ENCODE results near the gene CELA3B.
"Not testable (repeated sequence)": the region's sequence is repeated elsewhere in the genome, so short reads cannot be mapped to it uniquely, and the experiment has no call there.

Gene CELA3B

DNA sequence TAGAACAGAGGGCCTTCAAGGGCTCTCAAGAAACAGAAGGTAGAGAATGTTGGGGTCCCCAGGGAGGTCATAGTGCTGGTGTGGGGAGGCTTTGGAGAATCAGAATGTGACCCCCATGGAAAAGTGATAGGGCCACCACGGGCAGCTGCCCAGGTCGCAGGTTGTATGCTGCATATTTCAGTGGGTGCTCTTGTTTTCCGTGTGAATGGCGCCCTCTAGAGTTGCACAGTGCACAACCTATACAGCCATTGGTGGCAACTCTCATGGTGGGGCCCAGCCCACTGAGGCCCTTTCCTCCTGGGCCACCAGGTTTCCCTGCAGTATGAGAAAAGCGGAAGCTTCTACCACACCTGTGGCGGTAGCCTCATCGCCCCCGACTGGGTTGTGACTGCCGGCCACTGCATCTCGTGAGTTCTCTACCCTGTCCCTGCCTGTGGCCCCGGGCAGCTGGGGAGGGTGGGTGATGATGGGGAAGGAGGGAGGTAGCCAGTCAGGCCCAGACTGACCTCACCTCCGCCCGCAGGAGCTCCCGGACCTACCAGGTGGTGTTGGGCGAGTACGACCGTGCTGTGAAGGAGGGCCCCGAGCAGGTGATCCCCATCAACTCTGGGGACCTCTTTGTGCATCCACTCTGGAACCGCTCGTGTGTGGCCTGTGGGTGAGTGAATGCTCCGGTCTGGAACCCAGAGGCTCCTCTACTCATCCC lies 3.8 kb downstream of the CELA3B start:
- peak; percentile 58 for DNase-seq

DNA sequence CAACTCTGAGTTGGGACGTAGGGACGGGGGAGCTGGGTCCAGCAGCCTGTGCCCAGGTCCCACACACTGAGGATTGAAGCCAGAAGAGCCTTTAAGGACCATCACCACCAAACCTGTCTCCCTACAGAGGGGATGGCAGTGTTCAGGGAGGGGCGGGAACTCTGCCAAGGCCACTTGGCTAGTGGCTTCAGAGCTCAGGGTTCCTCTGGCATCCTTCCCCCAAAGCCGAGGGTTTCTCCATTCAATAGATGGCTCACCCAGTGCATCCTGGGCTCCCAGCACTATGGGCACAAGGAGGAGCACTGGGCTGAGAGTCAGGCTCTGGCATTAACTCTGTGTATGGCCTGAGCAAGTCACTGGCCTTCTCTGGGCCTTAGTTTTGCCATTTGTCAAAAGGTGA lies 4.4 kb downstream of the CELA3B start:
- not testable (repeated sequence) for DNase-seq

DNA sequence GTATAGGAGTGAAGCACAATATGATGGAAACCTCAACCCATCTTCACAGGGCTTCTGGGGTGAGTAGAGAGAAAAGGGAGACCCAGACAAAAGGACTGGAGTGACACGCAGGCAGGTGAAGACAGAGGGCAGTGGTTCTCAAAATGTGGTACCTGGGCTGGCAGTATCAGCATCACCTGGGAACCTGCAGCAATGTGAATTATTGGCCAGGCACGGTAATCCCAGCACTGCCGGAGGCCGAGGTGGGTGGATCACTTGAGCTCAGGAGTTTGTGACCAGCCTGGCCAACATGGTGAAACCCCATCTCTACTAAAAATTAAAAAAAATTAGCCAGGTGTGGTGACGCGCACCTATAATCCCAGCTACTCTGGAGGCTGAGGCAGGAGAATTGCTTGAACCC lies 5.3 kb downstream of the CELA3B start:
- not testable (repeated sequence) for DNase-seq

DNA sequence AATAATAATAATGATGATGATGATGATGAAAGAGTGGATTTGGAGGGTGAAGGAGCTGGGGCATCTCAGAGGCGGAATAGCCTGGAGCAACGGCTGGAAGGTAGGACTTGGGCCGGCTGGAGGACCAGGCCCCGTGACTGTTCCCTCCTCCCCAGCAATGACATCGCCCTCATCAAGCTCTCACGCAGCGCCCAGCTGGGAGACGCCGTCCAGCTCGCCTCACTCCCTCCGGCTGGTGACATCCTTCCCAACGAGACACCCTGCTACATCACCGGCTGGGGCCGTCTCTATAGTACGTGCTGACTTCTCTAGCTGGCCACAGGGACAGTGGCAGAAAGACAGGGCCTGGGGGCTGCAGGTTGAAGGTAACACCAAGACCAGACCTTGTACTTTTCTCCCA lies 6.7 kb downstream of the CELA3B start:
- DNase-seq = not testable (repeated sequence)

DNA sequence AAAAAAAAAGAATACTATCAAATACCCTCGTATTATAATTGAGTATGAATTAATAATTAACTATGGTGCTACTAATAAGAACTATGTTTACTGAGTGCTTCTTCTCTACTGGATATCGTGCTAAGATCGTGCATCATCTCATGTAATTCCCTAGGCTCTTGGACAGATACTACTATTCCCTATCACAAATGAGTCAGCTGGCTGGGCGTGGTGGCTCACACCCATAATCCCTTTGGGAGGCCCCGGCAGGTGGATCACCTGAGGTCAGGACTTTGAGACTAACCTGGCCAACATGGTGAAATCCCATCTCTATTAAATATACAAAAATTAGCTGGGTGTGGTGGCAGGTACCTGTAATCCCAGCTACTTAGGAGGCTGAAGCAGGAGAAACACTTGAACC lies 9.1 kb downstream of the CELA3B start:
- not testable (repeated sequence) for DNase-seq

DNA sequence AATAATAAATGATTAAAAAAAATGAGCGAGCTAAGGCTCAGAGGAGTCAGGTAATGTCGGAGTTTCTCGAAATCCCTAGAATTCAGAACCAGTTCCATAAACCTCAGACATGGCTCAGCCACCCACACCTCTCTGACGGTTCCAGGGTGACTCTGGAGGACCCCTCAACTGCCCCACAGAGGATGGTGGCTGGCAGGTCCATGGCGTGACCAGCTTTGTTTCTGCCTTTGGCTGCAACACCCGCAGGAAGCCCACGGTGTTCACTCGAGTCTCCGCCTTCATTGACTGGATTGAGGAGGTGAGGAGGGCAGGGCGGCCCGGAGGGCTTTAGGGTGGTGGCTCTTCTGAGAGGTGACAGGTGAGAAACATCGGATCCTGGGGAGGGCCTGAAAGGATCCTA lies 9.6 kb downstream of the CELA3B start:
- DNase-seq = not testable (repeated sequence)

DNA sequence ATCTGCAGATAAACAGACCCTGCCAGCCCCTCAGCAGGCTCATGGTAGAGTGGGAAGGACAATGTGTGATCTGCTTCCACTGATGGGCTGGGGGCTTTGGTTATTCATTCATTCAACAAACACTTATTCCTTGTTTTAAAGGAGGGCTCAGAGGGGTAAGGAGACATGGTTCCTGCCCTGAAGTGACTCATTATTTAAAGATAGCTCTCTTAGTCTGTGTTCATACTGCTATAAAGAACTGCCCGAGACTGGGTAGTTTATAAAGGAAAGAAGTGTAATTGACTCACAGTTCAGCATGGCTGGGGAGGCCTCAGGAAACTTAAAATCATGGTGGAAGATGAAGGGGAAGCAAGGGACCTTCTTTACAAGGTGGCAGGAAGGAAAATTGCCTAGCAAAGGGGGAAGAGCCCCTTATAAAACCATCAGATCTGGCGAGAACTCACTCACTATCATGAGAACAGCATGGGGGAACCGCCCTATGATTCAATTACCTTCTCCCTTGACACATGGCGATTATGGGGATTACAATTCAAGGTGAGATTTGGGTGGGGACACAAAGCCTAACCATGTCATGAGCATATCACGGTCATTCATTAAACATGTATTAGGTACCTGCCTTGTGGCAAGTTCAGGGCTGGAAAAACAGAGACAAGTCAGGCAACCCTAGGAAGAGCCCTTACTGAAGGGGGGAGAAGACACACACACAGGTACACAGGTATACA lies 13.0 kb downstream of the CELA3B start:
- DNase-seq = not testable (repeated sequence)

DNA sequence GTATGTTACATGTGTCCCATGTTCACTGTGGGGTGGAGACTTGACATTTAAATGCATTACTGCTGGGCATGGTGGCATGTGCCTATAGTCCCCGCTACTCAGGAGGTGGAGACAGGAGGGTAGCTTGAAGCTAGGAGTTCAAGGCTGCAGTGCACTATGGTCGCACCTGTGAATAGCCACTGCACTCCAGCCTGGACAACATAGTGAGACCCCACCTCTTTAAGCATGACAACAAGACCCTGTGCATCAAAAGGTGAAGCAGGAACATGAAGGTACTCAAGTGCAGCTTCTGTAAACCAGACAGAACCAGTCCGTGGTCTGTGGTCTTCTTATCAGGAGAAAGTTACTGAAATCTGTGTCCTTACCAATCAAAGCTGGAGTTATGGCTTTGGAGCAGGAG lies 15.4 kb downstream of the CELA3B start:
- not testable (repeated sequence) for DNase-seq

DNA sequence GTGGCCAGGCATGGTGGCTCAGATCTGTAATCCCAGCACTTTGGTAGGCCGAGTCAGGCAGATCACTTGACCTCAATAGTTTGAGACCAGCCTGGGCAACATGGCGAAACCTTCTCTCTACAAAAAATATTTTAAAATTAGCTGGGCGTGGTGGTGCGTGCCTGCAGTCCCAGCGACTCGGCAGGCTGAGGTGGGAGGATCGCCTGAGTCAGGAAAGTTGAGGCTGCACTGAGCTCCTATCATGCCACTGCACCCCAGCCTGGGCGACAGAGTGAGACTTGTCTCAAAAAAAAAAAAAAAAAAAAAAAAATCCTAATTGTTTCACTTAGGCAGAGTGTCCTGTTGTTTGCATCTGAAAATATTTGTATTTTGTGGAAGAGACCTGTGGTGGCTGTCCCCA lies 17.9 kb downstream of the CELA3B start:
- not testable (repeated sequence) for DNase-seq

DNA sequence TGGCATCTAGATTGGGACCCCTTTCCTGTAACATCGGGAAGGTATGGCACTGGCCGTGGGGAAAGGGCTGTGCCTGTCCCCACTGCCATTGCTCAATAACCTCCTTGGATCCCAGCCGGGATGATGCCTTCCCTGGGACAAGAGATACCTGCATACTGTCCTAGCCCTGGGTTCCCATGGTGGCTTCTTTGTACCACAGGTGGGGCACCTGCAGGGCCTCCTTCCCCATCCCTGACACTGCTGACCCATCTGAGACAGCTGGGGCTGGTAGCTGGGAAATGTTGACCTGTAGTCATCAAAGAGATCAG lies 19.8 kb downstream of the CELA3B start:
- DNase-seq = not testable (repeated sequence)

DNA sequence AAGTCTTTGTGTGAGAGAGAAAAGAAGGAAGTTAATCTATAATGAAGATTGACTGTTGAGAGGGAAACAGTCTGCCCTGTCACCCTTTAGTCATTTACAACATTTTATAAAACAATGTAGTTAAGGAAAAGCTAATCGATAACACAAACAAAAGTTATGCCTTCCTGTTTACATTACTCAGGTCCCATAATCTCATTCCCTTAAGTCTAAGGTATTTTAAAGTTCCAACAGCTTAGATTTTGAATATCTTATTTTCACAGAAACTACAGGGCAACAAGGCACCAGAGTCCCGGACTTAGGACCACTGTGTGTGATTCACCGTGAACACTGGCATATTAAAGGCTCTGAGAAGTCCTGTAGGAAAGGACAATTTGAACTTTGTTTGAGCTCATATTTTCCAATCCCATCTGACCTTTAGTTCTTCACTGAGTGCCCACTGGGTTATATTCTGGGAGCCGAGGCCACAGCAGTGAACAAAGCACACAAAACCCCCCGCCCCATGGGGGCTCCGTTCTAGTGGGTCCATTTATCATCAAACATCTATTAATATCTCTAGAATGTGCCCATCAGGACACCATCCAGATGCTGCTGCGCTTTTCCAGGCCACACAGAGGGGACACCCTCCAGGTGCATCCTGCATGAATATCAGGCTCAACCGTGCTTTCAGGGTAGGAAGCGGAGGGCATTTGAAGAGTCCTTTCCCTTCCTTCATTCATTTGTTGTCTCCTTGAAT lies 21.2 kb downstream of the CELA3B start:
- not testable (repeated sequence) for DNase-seq

DNA sequence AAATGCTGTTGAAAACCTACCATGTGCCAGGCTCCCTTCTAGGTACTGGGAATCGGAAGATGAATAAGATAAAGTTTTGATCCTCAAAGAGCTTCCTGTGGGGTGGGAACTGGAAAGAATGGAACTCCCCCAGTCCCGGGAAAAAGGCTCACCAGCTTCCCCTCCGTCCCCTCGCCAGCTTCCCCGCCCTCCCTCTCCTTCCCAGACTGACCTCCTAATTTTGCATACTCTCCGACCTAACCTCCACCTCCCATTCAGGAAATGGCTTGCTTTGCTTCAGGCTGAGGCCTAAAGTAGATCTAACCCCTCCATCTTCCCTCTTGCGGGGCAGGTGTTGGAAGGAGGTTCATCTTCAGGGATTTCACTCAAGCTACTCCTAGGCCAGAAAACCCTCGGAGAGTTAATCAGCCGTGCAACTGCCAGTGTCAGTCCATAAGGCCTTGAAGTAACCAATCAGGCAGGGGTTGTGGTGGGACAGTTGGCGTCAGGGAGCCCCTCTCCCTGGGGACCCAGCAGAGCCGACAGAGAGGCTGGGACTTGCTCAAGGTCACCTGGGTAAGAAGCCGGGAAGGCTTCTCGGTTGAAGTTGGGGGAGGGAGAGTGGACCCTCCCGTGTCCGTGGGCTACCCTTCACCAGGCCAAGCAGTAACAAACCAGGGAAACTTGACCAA lies 21.9 kb downstream of the CELA3B start:
- DNase-seq = not testable (repeated sequence)

DNA sequence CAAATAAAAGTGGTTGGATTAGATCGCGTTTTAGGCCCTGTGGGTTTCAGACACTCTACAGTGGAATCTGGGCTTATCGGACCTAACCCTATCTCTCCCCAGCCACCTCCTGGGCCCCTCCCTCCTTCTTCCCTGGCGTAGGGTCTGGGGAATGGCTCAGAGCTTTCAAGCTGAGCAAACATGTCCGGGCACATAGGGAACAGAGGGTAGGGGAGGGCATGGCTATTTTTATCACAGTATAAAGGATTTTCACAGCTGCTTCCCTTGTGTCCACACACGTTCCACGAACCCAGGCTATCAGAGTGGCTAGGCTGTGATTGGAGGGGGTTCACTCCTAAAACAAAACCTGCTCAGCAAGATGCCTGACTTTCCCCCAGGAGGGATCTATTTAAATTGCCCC lies 22.8 kb downstream of the CELA3B start:
- DNase-seq = not testable (repeated sequence)

DNA sequence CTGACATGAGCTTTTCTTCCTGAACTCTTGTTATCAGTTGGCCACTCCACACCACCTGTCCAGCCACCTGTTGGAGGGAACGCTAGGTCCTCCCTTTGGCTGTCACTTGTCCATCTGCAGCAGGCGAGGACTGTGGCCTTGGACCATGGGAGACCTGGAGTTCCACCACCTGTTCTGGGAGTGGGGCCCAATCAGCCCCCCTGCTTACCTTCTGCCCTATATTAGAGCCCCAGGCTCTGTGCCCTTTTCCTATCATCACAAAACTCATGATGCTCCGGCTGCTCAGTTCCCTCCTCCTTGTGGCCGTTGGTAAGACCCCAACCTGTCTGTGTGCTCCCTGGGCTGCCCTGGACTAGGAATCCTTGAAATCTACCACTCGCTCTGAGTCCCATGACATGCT lies 24.6 kb downstream of the CELA3B start, which contains the start of gene CELA3A:
Gene CELA3A, plus strand, starts transcription at position 249 of the 400 bp plus-strand sequence. Its CDS starts 18 bp downstream, at position 267.
- no peak for DNase-seq

DNA sequence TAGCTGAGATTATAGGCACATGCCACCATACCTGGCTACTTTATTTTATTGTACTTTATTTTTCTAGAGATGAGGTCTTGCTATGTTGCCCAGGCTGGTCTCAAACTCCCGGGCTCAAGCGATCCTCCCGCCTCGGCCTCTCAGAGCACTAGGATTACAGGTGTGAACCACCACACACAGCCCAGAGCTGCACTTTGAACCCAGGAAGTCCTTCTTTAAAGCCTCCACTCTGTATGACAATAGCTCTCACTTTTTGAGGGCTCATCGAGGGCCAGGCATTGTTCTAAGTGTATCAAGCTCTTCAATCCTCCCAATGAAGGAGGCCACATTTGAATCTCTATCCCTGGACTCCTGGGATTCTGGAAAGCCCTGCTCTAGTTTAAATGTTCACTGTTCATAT lies 25.6 kb downstream of the CELA3B start:
- not testable (repeated sequence) for DNase-seq

DNA sequence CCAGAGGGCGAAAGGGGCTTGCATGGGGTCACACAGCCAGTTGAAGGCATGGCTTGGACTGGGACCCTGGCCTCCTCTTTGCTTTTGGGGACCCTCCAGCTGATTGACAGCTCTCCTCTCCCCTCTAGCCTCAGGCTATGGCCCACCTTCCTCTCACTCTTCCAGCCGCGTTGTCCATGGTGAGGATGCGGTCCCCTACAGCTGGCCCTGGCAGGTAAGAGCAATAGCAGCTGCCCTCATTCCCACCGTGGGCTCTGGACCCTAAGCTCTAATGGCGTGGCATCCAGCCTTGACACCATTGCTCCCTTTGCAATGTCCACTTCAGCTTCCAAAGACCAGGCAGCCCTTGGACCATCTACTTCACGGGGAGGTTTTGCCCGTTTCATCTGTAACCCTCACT lies 26.1 kb downstream of the CELA3B start:
- DNase-seq = not testable (repeated sequence)

DNA sequence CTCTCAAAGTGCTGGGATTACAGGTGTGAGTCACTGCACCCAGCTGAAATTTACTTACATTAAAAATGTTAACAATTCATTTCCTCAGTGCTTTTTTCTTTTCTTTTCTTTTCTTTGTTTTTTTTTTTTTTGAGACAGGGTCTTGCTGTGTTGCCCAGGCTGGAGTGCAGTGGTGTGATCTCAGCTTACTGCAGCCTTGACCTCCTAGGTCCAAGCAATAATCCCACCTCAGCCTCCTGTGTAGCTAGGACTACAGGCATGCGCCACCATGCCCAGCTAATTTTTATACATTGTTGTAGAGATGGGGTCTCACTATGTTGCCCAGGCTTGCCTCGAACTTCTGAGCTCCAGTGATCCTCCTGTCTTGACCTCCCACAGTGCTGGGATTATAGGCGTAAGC lies 27.1 kb downstream of the CELA3B start:
- not testable (repeated sequence) for DNase-seq

DNA sequence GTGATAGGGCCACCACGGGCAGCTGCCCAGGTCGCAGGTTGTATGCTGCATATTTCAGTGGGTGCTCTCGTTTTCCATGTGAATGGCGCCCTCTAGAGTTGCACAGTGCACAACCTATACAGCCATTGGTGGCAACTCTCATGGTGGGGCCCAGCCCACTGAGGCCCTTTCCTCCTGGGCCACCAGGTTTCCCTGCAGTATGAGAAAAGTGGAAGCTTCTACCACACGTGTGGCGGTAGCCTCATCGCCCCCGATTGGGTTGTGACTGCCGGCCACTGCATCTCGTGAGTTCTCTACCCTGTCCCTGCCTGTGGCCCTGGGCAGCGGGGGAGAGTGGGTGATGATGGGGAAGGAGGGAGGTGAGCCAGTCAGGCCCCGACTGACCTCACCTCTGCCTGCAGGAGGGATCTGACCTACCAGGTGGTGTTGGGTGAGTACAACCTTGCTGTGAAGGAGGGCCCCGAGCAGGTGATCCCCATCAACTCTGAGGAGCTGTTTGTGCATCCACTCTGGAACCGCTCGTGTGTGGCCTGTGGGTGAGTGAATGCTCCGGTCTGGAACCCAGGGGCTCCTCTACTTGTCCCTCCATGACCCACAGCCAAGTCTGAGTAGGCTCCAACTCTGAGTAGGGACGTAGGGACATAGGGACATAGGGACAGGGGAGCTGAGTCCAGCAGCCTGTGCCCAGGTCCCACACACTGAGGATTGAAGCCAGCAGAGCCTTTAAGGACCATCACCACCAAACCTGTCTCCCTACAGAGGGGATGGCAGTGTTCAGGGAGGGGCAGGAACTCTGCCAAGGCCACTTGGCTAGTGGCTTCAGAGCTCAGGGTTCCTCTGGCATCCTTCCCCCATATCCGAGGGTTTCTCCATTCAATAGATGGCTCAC lies 28.7 kb downstream of the CELA3B start:
- peak; percentile 63 for DNase-seq

DNA sequence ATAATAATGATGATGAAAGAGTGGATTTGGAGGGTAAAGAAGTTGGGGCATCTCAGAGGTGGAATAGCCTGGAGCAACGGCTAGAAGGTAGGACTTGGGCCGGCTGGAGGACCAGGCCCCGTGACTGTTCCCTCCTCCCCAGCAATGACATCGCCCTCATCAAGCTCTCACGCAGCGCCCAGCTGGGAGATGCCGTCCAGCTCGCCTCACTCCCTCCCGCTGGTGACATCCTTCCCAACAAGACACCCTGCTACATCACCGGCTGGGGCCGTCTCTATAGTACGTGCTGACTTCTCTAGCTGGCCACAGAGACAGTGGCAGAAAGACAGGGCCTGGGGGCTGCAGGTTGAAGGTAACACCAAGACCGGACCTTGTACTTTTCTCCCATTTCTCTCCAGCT lies 29.9 kb downstream of the CELA3B start:
- not testable (repeated sequence) for DNase-seq

DNA sequence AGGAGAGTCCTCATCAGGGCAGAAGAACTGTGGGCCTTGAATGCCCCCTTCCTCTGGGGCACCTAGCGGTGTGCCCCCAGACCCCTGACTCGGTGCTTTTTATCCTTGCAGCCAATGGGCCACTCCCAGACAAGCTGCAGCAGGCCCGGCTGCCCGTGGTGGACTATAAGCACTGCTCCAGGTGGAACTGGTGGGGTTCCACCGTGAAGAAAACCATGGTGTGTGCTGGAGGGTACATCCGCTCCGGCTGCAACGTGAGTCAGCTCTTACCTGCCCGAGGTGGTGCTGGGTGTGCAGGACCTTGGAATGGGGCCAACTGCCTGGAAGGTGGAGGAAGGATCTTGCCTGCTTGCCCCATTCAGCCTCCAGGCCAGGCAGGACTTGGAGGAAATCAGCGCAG lies 30.4 kb downstream of the CELA3B start:
- DNase-seq = not testable (repeated sequence)

DNA sequence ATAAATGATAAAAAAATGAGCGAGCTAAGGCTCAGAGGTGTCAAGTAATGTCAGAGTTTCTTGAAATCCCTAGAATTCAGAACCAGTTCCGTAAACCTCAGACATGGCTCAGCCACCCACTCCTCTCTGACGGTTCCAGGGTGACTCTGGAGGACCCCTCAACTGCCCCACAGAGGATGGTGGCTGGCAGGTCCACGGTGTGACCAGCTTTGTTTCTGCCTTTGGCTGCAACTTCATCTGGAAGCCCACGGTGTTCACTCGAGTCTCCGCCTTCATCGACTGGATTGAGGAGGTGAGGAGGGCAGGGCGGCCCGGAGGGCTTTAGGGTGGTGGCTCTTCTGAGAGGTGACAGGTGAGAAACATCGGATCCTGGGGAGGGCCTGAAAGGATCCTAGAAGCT lies 32.7 kb downstream of the CELA3B start:
- not testable (repeated sequence) for DNase-seq

DNA sequence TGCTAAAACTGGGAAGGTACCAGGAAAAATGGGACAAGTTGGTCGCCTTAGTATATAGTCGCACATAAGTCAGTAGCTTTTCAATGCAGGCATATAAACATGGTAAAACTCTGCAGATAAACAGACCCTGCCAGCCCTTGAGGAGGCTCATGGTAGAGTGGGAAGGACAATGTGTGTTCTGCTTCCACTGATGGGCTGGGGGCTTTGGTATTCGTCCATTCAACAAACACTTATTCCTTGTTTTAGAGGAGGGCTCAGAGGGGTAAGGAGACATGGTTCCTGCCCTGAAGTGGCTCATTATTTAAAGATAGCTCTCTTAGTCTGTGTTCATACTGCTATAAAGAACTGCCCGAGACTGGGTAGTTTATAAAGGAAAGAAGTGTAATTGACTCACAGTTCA lies 35.9 kb downstream of the CELA3B start:
- not testable (repeated sequence) for DNase-seq

Data from islet precursor cell (in vitro differentiated cells).